Osteoblast (primary cell): ENCODE results near the gene SDC3. TPM values are rescaled to one million over a fixed set of nuclear protein-coding genes. Genes with fewer than 3 reads are reported as not detected.
A peak's percentile ranks its signal among the peaks of the same experiment; 100 is the strongest.

Source experiments
- DNase-seq: peaks from one replicate; pipeline ENCODE4 v3.0.0; 2011; ENCODE audit warnings: low spot score, mixed read lengths; ENCODE audit not compliant: insufficient read length; ENCODE audit errors: missing footprints
- H2AFZ ChIP-seq: 2 replicates; pipeline ENCODE4 v1.6.0; 2011; ENCODE audit warnings: mild to moderate bottlenecking, low read length
- H3K27ac ChIP-seq: 2 replicates; pipeline ENCODE4 v1.5.1; 2011; ENCODE audit warnings: mild to moderate bottlenecking, low read depth, low read length, moderate library complexity
- H3K27me3 ChIP-seq: 2 replicates; pipeline ENCODE4 v1.6.0; 2012; ENCODE audit warnings: mild to moderate bottlenecking, control low read depth, inconsistent platforms, low read length, moderate library complexity; ENCODE audit not compliant: insufficient read depth
- H3K36me3 ChIP-seq: 2 replicates; pipeline ENCODE4 v1.5.1; 2011; ENCODE audit warnings: mild to moderate bottlenecking, low read length, control low read depth, moderate library complexity; ENCODE audit not compliant: insufficient read depth
- H3K4me1 ChIP-seq: 2 replicates; pipeline ENCODE4 v1.5.1; 2011; ENCODE audit warnings: mild to moderate bottlenecking, low read length, control low read depth, moderate library complexity; ENCODE audit not compliant: insufficient read depth
- H3K4me2 ChIP-seq: 2 replicates; pipeline ENCODE4 v1.6.0; 2011; ENCODE audit warnings: mild to moderate bottlenecking, low read length; ENCODE audit not compliant: insufficient read depth
- H3K4me3 ChIP-seq: fragments of 200-600 bp; sonication (generic); 3 replicates; pipeline ENCODE4 v1.5.1; 2012; ENCODE audit warnings: mild to moderate bottlenecking, low read length, inconsistent platforms; ENCODE audit not compliant: insufficient read depth
- H3K79me2 ChIP-seq: 2 replicates; pipeline ENCODE4 v1.6.0; 2012; ENCODE audit warnings: mild to moderate bottlenecking, low read length, control low read depth, inconsistent platforms; ENCODE audit not compliant: insufficient read depth
- H3K9me3 ChIP-seq: 2 replicates; pipeline ENCODE4 v1.5.1; 2011; ENCODE audit warnings: low read depth, low read length, control low read depth
- H4K20me1 ChIP-seq: 2 replicates; pipeline ENCODE4 v1.6.0; 2012; ENCODE audit warnings: mild to moderate bottlenecking, low read length, control low read depth; ENCODE audit not compliant: insufficient read depth
- CTCF ChIP-seq: IDR thresholded peaks from 2 replicates; pipeline ENCODE4 v1.5.1; 2011; ENCODE audit warnings: mild to moderate bottlenecking, low read depth, low read length, moderate library complexity; ENCODE audit errors: extremely low read depth
- total RNA-seq: library from RNA; depleted of rRNA; stranded (reverse); fragments of >200 nt; gene quantifications from 2 replicates; pipeline ENCODE4 v1.2.3, GENCODE V29; 2012

The SDC3 gene
- total RNA-seq, 1 donor, result 39.8 TPM

- peaks cover 5% of the 10 kb centered on the region for H3K27me3 ChIP-seq
- peaks cover 4% of the 10 kb centered on the region for H3K36me3 ChIP-seq
- no peaks in the 10 kb centered on the region for H3K79me2 ChIP-seq
- DNase-seq, result peak; percentile 8
- TF ChIP-seq CTCF, result no peak
- H3K4me2 ChIP-seq, result no peak overlapping the region
- H3K4me3 ChIP-seq, result no peak overlapping the region
- no peaks in the 10 kb centered on the region for H3K4me1 ChIP-seq
- no peak overlapping the region for H3K27ac ChIP-seq
- H3K9me3 ChIP-seq, result peaks cover 4% of the 10 kb centered on the region
- no peaks in the 10 kb centered on the region for H4K20me1 ChIP-seq
- H2AFZ ChIP-seq, result no peak overlapping the region
Observed at GRCh38 chr1:30867537-30867936, 41.0 kb downstream of the SDC3 start.

GRCh38 chr1:30866594-30866993 is 42.0 kb downstream of the SDC3 start:
- no peak overlapping the region for H3K27ac ChIP-seq
- H3K4me3 ChIP-seq, result no peak overlapping the region
- TF ChIP-seq CTCF, result no peak
- H3K4me2 ChIP-seq, result no peak overlapping the region
- H3K79me2 ChIP-seq, result no peaks in the 10 kb centered on the region
- H3K9me3 ChIP-seq, result no peaks in the 10 kb centered on the region
- peaks cover 5% of the 10 kb centered on the region for H3K27me3 ChIP-seq
- peak; percentile 51 for DNase-seq
- H4K20me1 ChIP-seq, result no peaks in the 10 kb centered on the region
- no peaks in the 10 kb centered on the region for H3K4me1 ChIP-seq
- no peak overlapping the region for H2AFZ ChIP-seq
- no peaks in the 10 kb centered on the region for H3K36me3 ChIP-seq

GRCh38 chr1:30864681-30865080 is 43.9 kb downstream of the SDC3 start:
- no peaks in the 10 kb centered on the region for H3K36me3 ChIP-seq
- no peak for TF ChIP-seq CTCF
- H3K4me2 ChIP-seq, result no peak overlapping the region
- H3K4me3 ChIP-seq, result no peak overlapping the region
- DNase-seq, result peak; percentile 26
- H3K4me1 ChIP-seq, result no peaks in the 10 kb centered on the region
- no peak overlapping the region for H3K27ac ChIP-seq
- H3K9me3 ChIP-seq, result no peaks in the 10 kb centered on the region
- peaks cover 5% of the 10 kb centered on the region for H3K27me3 ChIP-seq
- H4K20me1 ChIP-seq, result no peaks in the 10 kb centered on the region
- H2AFZ ChIP-seq, result no peak overlapping the region
- no peaks in the 10 kb centered on the region for H3K79me2 ChIP-seq

- no peak overlapping the region for H3K4me2 ChIP-seq
- H3K9me3 ChIP-seq, result no peaks in the 10 kb centered on the region
- H3K4me3 ChIP-seq, result no peak overlapping the region
- H3K27me3 ChIP-seq, result peaks cover 5% of the 10 kb centered on the region
- no peaks in the 10 kb centered on the region for H3K36me3 ChIP-seq
- peak; percentile 38 for DNase-seq
- H4K20me1 ChIP-seq, result peaks cover under 1% of the 10 kb centered on the region
- H3K4me1 ChIP-seq, result peaks cover 2% of the 10 kb centered on the region
- no peak for TF ChIP-seq CTCF
- no peaks in the 10 kb centered on the region for H3K79me2 ChIP-seq
- no peak overlapping the region for H3K27ac ChIP-seq
- no peak overlapping the region for H2AFZ ChIP-seq
Observed at GRCh38 chr1:30863858-30864604, 44.5 kb downstream of the SDC3 start.
